ENCODE results near the gene SOX10. TPM values are rescaled to one million over a fixed set of nuclear protein-coding genes. Genes with fewer than 3 reads are reported as not detected.

SOX10 gene
- total and polyA plus RNA-seq, 9 of the 15 experiments (the other 6 are each of a cell fraction or from before 2014, with no cell fraction given) = not detected

DNA sequence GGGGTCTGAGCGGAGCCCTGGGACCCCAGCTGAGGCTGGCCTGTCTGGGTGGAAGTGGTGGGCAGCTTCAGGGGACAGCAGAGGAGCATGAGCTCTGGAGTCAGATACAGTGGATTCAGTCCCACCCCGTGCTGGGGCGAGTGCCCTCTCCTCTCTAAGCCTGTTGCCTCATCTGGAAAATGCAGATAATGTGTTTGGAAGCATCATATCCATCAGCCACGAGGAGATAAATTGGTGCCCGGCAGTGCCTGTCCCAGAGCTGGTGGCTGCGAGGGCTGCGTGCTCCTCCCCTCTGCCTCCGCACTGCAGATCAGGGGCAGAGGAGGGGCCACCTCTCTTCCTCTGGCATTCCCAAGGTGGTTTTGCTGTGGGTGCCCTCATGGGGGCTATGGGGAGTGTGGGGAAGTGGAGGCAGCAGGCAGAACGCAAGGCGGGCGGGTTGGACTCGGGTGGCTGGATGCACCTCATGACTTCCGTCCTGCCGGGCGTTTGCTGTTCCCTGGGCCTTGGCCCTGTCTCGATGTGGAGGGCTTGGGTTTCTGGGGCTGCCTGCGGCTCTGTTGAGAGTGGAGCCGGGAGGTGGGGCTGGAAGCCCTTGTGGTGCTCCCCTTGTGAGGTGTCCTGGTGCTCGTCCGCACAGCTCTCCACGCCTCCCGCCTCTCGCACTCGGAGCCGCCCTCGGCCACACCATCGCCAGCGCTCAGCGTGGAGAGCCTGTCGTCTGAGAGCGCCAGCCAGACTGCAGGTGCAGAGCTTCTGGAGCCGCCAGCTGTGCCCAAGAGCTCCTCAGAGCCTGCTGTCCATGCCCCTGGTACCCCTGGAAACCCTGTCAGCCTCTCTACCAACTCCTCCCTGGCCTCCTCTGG, 57.4 kb downstream of the SOX10 start (continued):
- no peak for TF ChIP-seq CBX2 (IDR thresholded peaks at IDR 0.05; ENCODE audit: insufficient read depth, low read length, poor library complexity, severe bottlenecking)
- no peak for TF ChIP-seq ETV1 (tag; conservative IDR thresholded peaks at IDR 0.05; ENCODE audit: low read depth)
- TF ChIP-seq NR2C1 (IDR thresholded peaks at IDR 0.05) = no peak
- TF ChIP-seq NR2C1 (tag; IDR thresholded peaks at IDR 0.05) = no peak
- TF ChIP-seq SNRNP70 (optimal IDR thresholded peaks at IDR 0.05; ENCODE audit: low read depth, low read length) = no peak
- TF ChIP-seq PRMT5 (CRISPR knock-in tag; IDR thresholded peaks at IDR 0.05) = no peak
- TF ChIP-seq BDP1 (IDR thresholded peaks at IDR 0.05; ENCODE audit: insufficient read depth, insufficient read length) = no peak

GRCh38 chr22:37926358-37926757, 58.0 kb downstream of the SOX10 start:
- CTCF ChIA-PET (ENCODE audit: low intra/inter-chr PET ratio) = no interaction called here
- no peaks in the 10 kb centered on the region for H4K20me1 ChIP-seq (replicated peaks; ENCODE audit: control insufficient read depth, insufficient read depth, low read length)
- 87% methylated on average over 5 of the region's 7 CpGs for WGBS (ENCODE audit: insufficient coverage, low coverage, missing lambda C conversion rate)
- no peak overlapping the region for H3K4me2 ChIP-seq (ENCODE audit: insufficient read depth, low read length)
- no TSS peak for BruUV-seq (replicated peaks)
- ATAC-seq = no peak
- H2AFZ ChIP-seq (ENCODE audit: low read depth, low read length) = no peak overlapping the region
- H3K4me3 ChIP-seq = no peak overlapping the region
- POLR2A ChIA-PET = interaction anchor here (0.8 kb wide), 1 partner anchor 16 kb away, joined by 7 read pairs; no protein-coding TSS in a partner anchor
- no peak overlapping the region for H3K27ac ChIP-seq (ENCODE audit: extremely low read depth, low read depth, low read length)
- FAIRE-seq = no peak
- in situ Hi-C loops (cut with MboI) = no loop called here
- no peaks in the 10 kb centered on the region for H3K79me2 ChIP-seq (ENCODE audit: control insufficient read depth, insufficient read depth, low read length)
- intact Hi-C loops (cut with micrococcal nuclease) = no loop called here
- H3K4me1 ChIP-seq (replicated peaks in 1 of 2; ENCODE audit: control insufficient read depth in 2 of 2, insufficient read depth in 2 of 2, low read length in 2 of 2) = peaks cover 0 to 15% of the 10 kb centered on the region in 2 experiments; a peak in 2 of 5 replicates
- no peak overlapping the region; a peak in 1 of 4 replicates for H3K9ac ChIP-seq (ENCODE audit: insufficient read depth in 1 of 2, low read depth in 2 of 2, low read length in 2 of 2)
- no peaks in the 10 kb centered on the region for H3K9me3 ChIP-seq (replicated peaks; ENCODE audit: control insufficient read depth, insufficient read depth, low read depth, low read length)
- no peak for DNase-seq (ENCODE audit: extremely low read depth in 1 of 4, low spot score in 3 of 4)
- no peaks in the 10 kb centered on the region for H3K9me1 ChIP-seq (ENCODE audit: control insufficient read depth, insufficient read depth, low read length)
- peaks cover 18% of the 10 kb centered on the region; the same call in 2 of the 3 replicates for H3K36me3 ChIP-seq (ENCODE audit: control insufficient read depth, insufficient read depth, low read length)
- no peaks in the 10 kb centered on the region for H3K27me3 ChIP-seq (ENCODE audit: control insufficient read depth in 2 of 2, insufficient read depth in 2 of 2, low read length in 2 of 2)
- TF ChIP-seq, protein P1, sequence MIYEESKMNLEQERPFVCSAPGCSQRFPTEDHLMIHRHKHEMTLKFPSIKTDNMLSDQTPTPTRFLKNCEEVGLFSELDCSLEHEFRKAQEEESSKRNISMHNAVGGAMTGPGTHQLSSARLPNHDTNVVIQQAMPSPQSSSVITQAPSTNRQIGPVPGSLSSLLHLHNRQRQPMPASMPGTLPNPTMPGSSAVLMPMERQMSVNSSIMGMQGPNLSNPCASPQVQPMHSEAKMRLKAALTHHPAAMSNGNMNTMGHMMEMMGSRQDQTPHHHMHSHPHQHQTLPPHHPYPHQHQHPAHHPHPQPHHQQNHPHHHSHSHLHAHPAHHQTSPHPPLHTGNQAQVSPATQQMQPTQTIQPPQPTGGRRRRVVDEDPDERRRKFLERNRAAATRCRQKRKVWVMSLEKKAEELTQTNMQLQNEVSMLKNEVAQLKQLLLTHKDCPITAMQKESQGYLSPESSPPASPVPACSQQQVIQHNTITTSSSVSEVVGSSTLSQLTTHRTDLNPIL (CRISPR knock-in tag; IDR thresholded peaks at IDR 0.05) = no peak
- TF ChIP-seq EP300 (IDR thresholded peaks at IDR 0.05; ENCODE audit: low read length) (no peak), ZKSCAN3 (CRISPR knock-in tag; IDR thresholded peaks at IDR 0.05) (no peak), CXXC5 (CRISPR knock-in tag; IDR thresholded peaks at IDR 0.05) (no peak), ZNF311 (CRISPR knock-in tag; IDR thresholded peaks at IDR 0.05) (no peak), USF2 (CRISPR knock-in tag; IDR thresholded peaks at IDR 0.05) (no peak)
- TF ChIP-seq, protein P2, sequence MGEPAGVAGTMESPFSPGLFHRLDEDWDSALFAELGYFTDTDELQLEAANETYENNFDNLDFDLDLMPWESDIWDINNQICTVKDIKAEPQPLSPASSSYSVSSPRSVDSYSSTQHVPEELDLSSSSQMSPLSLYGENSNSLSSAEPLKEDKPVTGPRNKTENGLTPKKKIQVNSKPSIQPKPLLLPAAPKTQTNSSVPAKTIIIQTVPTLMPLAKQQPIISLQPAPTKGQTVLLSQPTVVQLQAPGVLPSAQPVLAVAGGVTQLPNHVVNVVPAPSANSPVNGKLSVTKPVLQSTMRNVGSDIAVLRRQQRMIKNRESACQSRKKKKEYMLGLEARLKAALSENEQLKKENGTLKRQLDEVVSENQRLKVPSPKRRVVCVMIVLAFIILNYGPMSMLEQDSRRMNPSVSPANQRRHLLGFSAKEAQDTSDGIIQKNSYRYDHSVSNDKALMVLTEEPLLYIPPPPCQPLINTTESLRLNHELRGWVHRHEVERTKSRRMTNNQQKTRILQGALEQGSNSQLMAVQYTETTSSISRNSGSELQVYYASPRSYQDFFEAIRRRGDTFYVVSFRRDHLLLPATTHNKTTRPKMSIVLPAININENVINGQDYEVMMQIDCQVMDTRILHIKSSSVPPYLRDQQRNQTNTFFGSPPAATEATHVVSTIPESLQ (CRISPR knock-in tag; IDR thresholded peaks at IDR 0.05) = no peak
